Neural cell (in vitro differentiated cells): Measurements from ENCODE around the gene RAPGEF2. TPM values are rescaled to one million over a fixed set of nuclear protein-coding genes. Genes with fewer than 3 reads are reported as not detected.

Experiments
- H2AFZ ChIP-seq: fragments of 200-600, 300-800 bp; sonication (generic), shearing (Covaris generic); 2 replicates; pipeline ENCODE4 v1.6.0; 2014; ENCODE audit warnings: low read depth, mild to moderate bottlenecking, antibody characterized with exemption, low read length, moderate library complexity
- H3F3A ChIP-seq: fragments of 200-600 bp; shearing (Covaris generic); 2 replicates; pipeline ENCODE4 v1.6.1; 2016; ENCODE audit warnings: mild to moderate bottlenecking, moderate library complexity, mixed read lengths, antibody characterized with exemption, low read length; ENCODE audit not compliant: insufficient read depth, poor library complexity, severe bottlenecking
- H3K27ac ChIP-seq: fragments of 200-600, 300-800 bp; sonication (generic), shearing (Covaris generic); 2 replicates; pipeline ENCODE4 v1.5.1; 2014; ENCODE audit warnings: mild to moderate bottlenecking, low read length, moderate library complexity
- H3K27me3 ChIP-seq: fragments of 300-800, 200-600 bp; sonication (generic), shearing (Covaris generic); 2 replicates; pipeline ENCODE4 v1.6.0; 2014; ENCODE audit warnings: mild to moderate bottlenecking, low read depth, low read length, moderate library complexity; ENCODE audit not compliant: insufficient read depth
- H3K36me3 ChIP-seq: fragments of 300-800, 200-600 bp; sonication (generic), shearing (Covaris generic); 2 replicates; pipeline ENCODE4 v1.5.1; 2014; ENCODE audit warnings: mild to moderate bottlenecking, antibody characterized with exemption, low read length, moderate library complexity; ENCODE audit not compliant: insufficient read depth
- H3K4me2 ChIP-seq: fragments of 300-800, 200-600 bp; sonication (generic), shearing (Covaris generic); 2 replicates; pipeline ENCODE4 v1.6.0; 2014; ENCODE audit warnings: mild to moderate bottlenecking, low read length
- H3K4me3 ChIP-seq: fragments of 300-800, 200-600 bp; sonication (generic), shearing (Covaris generic); 2 replicates; pipeline ENCODE4 v1.5.1; 2014; ENCODE audit warnings: mild to moderate bottlenecking, low read length, moderate library complexity
- H3K79me2 ChIP-seq: fragments of 200-600 bp; shearing (Covaris generic); replicated peaks from 2 replicates; pipeline ENCODE4 v1.6.0; 2014; ENCODE audit warnings: mild to moderate bottlenecking, low read length, moderate library complexity; ENCODE audit not compliant: insufficient read depth
- H3K9ac ChIP-seq: fragments of 300-800, 200-600 bp; sonication (generic), shearing (Covaris generic); 2 replicates; pipeline ENCODE4 v1.6.1; 2016; ENCODE audit warnings: mild to moderate bottlenecking, low read length, mixed read lengths
- H3K9me2 ChIP-seq: fragments of 200-600 bp; shearing (Covaris generic); 2 replicates; pipeline ENCODE4 v1.6.1; 2016; ENCODE audit warnings: mild to moderate bottlenecking, low read length, mixed read lengths; ENCODE audit not compliant: insufficient read depth
- H3K9me3 ChIP-seq: fragments of 200-600, 300-800 bp; sonication (generic), shearing (Covaris generic); 2 replicates; pipeline ENCODE4 v1.6.1; 2016; ENCODE audit warnings: mild to moderate bottlenecking, mixed run types, low read length, moderate library complexity, mixed read lengths
- H4K20me1 ChIP-seq: fragments of 200-600 bp; shearing (Covaris generic); 2 replicates; pipeline ENCODE4 v1.6.1; 2016; ENCODE audit warnings: mild to moderate bottlenecking, mixed run types; ENCODE audit not compliant: insufficient read depth
- CTCF ChIP-seq: fragments of 450-650 bp; IDR thresholded peaks from 2 replicates; pipeline ENCODE4 v1.5.1; 2014; ENCODE audit warnings: antibody characterized with exemption, mild to moderate bottlenecking, moderate library complexity; ENCODE audit not compliant: poor library complexity, severe bottlenecking
- EP300 ChIP-seq: fragments of 450-650 bp; conservative IDR thresholded peaks from 2 replicates; pipeline ENCODE4 v1.6.1; 2014; ENCODE audit warnings: antibody characterized with exemption, mild to moderate bottlenecking, moderate library complexity; ENCODE audit not compliant: poor library complexity, severe bottlenecking
- EZH2 ChIP-seq: fragments of 200-600, 300-800 bp; shearing (Covaris generic), sonication (generic); IDR thresholded peaks from 2 replicates; pipeline ENCODE4 v1.6.1; 2014; ENCODE audit warnings: antibody characterized with exemption, low read length, borderline replicate concordance, mild to moderate bottlenecking; ENCODE audit not compliant: insufficient read depth, poor library complexity, severe bottlenecking
- MXI1 ChIP-seq: fragments of 450-650 bp; conservative IDR thresholded peaks from 2 replicates; pipeline ENCODE4 v1.6.1; 2014; ENCODE audit warnings: antibody characterized with exemption, mild to moderate bottlenecking; ENCODE audit not compliant: poor library complexity, severe bottlenecking
- POLR2AphosphoS5 ChIP-seq: IDR thresholded peaks from 2 replicates; pipeline ENCODE4 v1.6.1; 2012
- RAD21 ChIP-seq: fragments of 450-650 bp; conservative IDR thresholded peaks from 2 replicates; pipeline ENCODE4 v1.6.1; 2014; ENCODE audit warnings: antibody characterized with exemption, mild to moderate bottlenecking, moderate library complexity
- REST ChIP-seq: IDR thresholded peaks from 2 replicates; pipeline ENCODE4 v1.6.1; 2012; ENCODE audit warnings: borderline replicate concordance
- SMC3 ChIP-seq: fragments of 450-650 bp; conservative IDR thresholded peaks from 2 replicates; pipeline ENCODE4 v1.6.1; 2014; ENCODE audit warnings: antibody characterized with exemption, mild to moderate bottlenecking, moderate library complexity; ENCODE audit not compliant: poor library complexity
- TAF1 ChIP-seq: IDR thresholded peaks from 2 replicates; pipeline ENCODE4 v1.6.1; 2012; ENCODE audit warnings: low read depth
- polyA plus RNA-seq: library from polyadenylated mRNA; depleted of rRNA; stranded (reverse); fragments of >200 nt; gene quantifications from 2 replicates; pipeline ENCODE4 v1.2.3, GENCODE V29; 2014

The RAPGEF2 gene
- polyA plus RNA-seq, 1 donor from 2014 or later: 134 TPM

GRCh38 chr4:159271856-159272255, 169.0 kb downstream of the RAPGEF2 start:
- Histone ChIP-seq H3K36me3 (no peaks in the 10 kb centered on the region), H2AFZ (no peak overlapping the region), H3K4me3 (no peak overlapping the region), H3F3A (peaks cover 10% of the 10 kb centered on the region), H3K9me2 (no peaks in the 10 kb centered on the region), H3K4me2 (no peak overlapping the region), H4K20me1 (no peaks in the 10 kb centered on the region), H3K9ac (no peak overlapping the region), H3K27ac (no peak overlapping the region), H3K27me3 (no peaks in the 10 kb centered on the region), H3K79me2 (peaks cover 71% of the 10 kb centered on the region), H3K9me3 (no peaks in the 10 kb centered on the region)
- no peak for TF ChIP-seq EP300
- TF ChIP-seq POLR2AphosphoS5: no peak
- TF ChIP-seq MXI1: no peak
- TF ChIP-seq TAF1: no peak
- TF ChIP-seq RAD21: no peak
- no peak for TF ChIP-seq SMC3
- TF ChIP-seq REST: no peak
- TF ChIP-seq EZH2: no peak
- no peak for TF ChIP-seq CTCF

GRCh38 chr4:159272273-159273140, 169.6 kb downstream of the RAPGEF2 start:
- no peak overlapping the region for H3K4me2 ChIP-seq
- H4K20me1 ChIP-seq: no peaks in the 10 kb centered on the region
- H3K9me3 ChIP-seq: no peaks in the 10 kb centered on the region
- no peaks in the 10 kb centered on the region for H3K9me2 ChIP-seq
- H3K36me3 ChIP-seq: no peaks in the 10 kb centered on the region
- peaks cover 70% of the 10 kb centered on the region for H3K79me2 ChIP-seq
- TF ChIP-seq RAD21 (no peak), POLR2AphosphoS5 (no peak), TAF1 (no peak), MXI1 (no peak), SMC3 (no peak), EZH2 (no peak), EP300 (no peak), REST (no peak)
- no peak overlapping the region for H3K9ac ChIP-seq
- no peak overlapping the region for H3K4me3 ChIP-seq
- no peak overlapping the region for H3K27ac ChIP-seq
- no peak overlapping the region for H2AFZ ChIP-seq
- no peaks in the 10 kb centered on the region for H3K27me3 ChIP-seq
- peaks cover 10% of the 10 kb centered on the region for H3F3A ChIP-seq
